MM.1S (cell line): Measurements from ENCODE around the gene OBSCN.

ENCODE experiments used
- EZH2 ChIP-seq: fragments of 300-600 bp; sonication (generic); optimal IDR thresholded peaks from 2 replicates; pipeline ENCODE3; 2017; ENCODE audit warnings: low read depth, mild to moderate bottlenecking, antibody characterized with exemption, low read length, mixed read lengths
- EZH2phosphoT487 ChIP-seq: fragments of 300-600 bp; sonication (generic); IDR thresholded peaks from 2 replicates; pipeline ENCODE4 v1.6.1; 2018; ENCODE audit warnings: antibody characterized with exemption, low read length
- TF ChIP-seq, protein P1 (sequence below): fragments of 300-600 bp; sonication (generic); IDR thresholded peaks from 2 replicates; pipeline ENCODE4 v1.5.1; 2016; ENCODE audit warnings: antibody characterized with exemption, low read length, mixed read lengths

GRCh38 chr1:228198977-228199590 lies 8.8 kb upstream of the OBSCN start:
- TF ChIP-seq, protein P1, sequence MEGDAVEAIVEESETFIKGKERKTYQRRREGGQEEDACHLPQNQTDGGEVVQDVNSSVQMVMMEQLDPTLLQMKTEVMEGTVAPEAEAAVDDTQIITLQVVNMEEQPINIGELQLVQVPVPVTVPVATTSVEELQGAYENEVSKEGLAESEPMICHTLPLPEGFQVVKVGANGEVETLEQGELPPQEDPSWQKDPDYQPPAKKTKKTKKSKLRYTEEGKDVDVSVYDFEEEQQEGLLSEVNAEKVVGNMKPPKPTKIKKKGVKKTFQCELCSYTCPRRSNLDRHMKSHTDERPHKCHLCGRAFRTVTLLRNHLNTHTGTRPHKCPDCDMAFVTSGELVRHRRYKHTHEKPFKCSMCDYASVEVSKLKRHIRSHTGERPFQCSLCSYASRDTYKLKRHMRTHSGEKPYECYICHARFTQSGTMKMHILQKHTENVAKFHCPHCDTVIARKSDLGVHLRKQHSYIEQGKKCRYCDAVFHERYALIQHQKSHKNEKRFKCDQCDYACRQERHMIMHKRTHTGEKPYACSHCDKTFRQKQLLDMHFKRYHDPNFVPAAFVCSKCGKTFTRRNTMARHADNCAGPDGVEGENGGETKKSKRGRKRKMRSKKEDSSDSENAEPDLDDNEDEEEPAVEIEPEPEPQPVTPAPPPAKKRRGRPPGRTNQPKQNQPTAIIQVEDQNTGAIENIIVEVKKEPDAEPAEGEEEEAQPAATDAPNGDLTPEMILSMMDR = no peak
- TF ChIP-seq EZH2 (no peak), EZH2phosphoT487 (no peak)
